GM12892 (cell line): Measurements from ENCODE around the gene TNFRSF6B.

ENCODE experiments used
- POLR2A ChIP-seq: IDR thresholded peaks from 2 replicates; pipeline ENCODE4 v1.6.1; 2011; ENCODE audit warnings: low read depth, low read length, control low read depth
- TAF1 ChIP-seq: IDR thresholded peaks from 2 replicates; pipeline ENCODE4 v1.6.1; 2011; ENCODE audit warnings: low read depth, mild to moderate bottlenecking, control low read depth, low read length, borderline replicate concordance

DNA sequence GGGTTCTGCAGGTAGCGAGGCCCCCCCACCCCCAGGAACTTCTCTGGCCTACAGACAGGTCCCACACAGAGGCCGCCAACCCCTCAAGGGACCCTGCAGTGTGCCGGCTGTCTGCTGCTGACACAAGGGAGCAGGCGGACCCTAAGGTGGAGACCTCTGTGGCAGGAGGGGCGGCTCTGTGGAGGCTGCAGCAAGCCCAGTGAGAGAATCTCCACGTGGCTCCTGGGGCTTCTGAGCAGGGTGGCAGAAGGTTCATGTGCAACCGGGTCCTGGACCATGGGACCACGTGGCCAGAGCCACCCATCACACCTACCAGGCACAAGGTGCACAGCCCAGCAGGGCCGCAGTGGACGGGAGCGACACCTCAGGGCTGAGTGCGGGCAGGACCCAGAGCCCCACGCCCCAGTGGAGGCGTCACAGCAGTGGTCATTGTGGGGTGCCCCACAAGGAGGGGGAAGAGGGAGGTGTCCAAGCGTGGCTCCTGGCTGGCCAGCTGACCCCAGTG, 7.1 kb downstream of the TNFRSF6B start:
- TF ChIP-seq TAF1, result no peak
- no peak; the same call in 1 of the 2 replicates for TF ChIP-seq POLR2A
